ENCODE results near the gene NUF2. TPM values are rescaled to one million over a fixed set of nuclear protein-coding genes. Genes with fewer than 3 reads are reported as not detected.

The NUF2 gene
- total RNA-seq, 4 donors from 2014 or later = 2.2 to 6.1 (median 3.2) TPM

GRCh38 chr1:163298365-163298764 lies 23.4 kb upstream of the NUF2 start:
- H3K4me1 ChIP-seq = no peaks in the 10 kb centered on the region
- no peak for DNase-seq (ENCODE audit: low spot score in 2 of 2)
- H3K27ac ChIP-seq = no peak overlapping the region
- no peak for TF ChIP-seq CTCF (IDR thresholded peaks at IDR 0.05)
- TF ChIP-seq POLR2A (IDR thresholded peaks at IDR 0.05) = no peak
- TF ChIP-seq EP300 (IDR thresholded peaks at IDR 0.05) = no peak
- no peak for TF ChIP-seq POLR2AphosphoS5 (IDR thresholded peaks at IDR 0.05)
- H3K4me3 ChIP-seq = no peak overlapping the region
- H3K9me3 ChIP-seq = no peaks in the 10 kb centered on the region
- H3K27me3 ChIP-seq = no peaks in the 10 kb centered on the region
- peaks cover 14% of the 10 kb centered on the region for H3K36me3 ChIP-seq
- WGBS = 17% methylated on average over 1 of the region's 1 CpG

GRCh38 chr1:163300568-163300967 lies 21.2 kb upstream of the NUF2 start:
- no peak for TF ChIP-seq CTCF (IDR thresholded peaks at IDR 0.05)
- TF ChIP-seq POLR2AphosphoS5 (IDR thresholded peaks at IDR 0.05) = no peak
- no peak for TF ChIP-seq POLR2A (IDR thresholded peaks at IDR 0.05)
- no peak for TF ChIP-seq EP300 (IDR thresholded peaks at IDR 0.05)
- Histone ChIP-seq H3K36me3 (peaks cover 19% of the 10 kb centered on the region), H3K4me3 (no peak overlapping the region), H3K9me3 (no peaks in the 10 kb centered on the region), H3K4me1 (no peaks in the 10 kb centered on the region), H3K27me3 (no peaks in the 10 kb centered on the region), H3K27ac (no peak overlapping the region)
- 73% methylated on average over 4 of the region's 4 CpGs for whole genome bisulfite sequencing
- DNase-seq (ENCODE audit: low spot score in 2 of 2) = no peak

- no peak for DNase-seq (ENCODE audit: low spot score in 2 of 2)
- H3K36me3 ChIP-seq = peaks cover 19% of the 10 kb centered on the region
- 96% methylated on average over 5 of the region's 5 CpGs for WGBS
- H3K27me3 ChIP-seq = no peaks in the 10 kb centered on the region
- H3K9me3 ChIP-seq = no peaks in the 10 kb centered on the region
- no peaks in the 10 kb centered on the region for H3K4me1 ChIP-seq
- H3K27ac ChIP-seq = no peak overlapping the region
- H3K4me3 ChIP-seq = no peak overlapping the region
- TF ChIP-seq CTCF (IDR thresholded peaks at IDR 0.05) (no peak), POLR2AphosphoS5 (IDR thresholded peaks at IDR 0.05) (no peak), EP300 (IDR thresholded peaks at IDR 0.05) (no peak)
Measured at GRCh38 chr1:163303561-163303960, 18.2 kb upstream of the NUF2 start.

GRCh38 chr1:163305441-163305840 lies 16.3 kb upstream of the NUF2 start:
- Histone ChIP-seq H3K9me3 (no peaks in the 10 kb centered on the region), H3K36me3 (peaks cover 11% of the 10 kb centered on the region), H3K27me3 (no peaks in the 10 kb centered on the region), H3K4me3 (no peak overlapping the region), H3K4me1 (no peaks in the 10 kb centered on the region), H3K27ac (no peak overlapping the region)
- TF ChIP-seq CTCF (IDR thresholded peaks at IDR 0.05) (no peak), POLR2A (IDR thresholded peaks at IDR 0.05) (no peak), EP300 (IDR thresholded peaks at IDR 0.05) (no peak), POLR2AphosphoS5 (IDR thresholded peaks at IDR 0.05) (no peak)
- WGBS = 95% methylated on average over 1 of the region's 1 CpG
- no peak for DNase-seq (ENCODE audit: low spot score in 2 of 2)

- H3K4me1 ChIP-seq = no peaks in the 10 kb centered on the region
- no peaks in the 10 kb centered on the region for H3K9me3 ChIP-seq
- no peaks in the 10 kb centered on the region for H3K27me3 ChIP-seq
- H3K36me3 ChIP-seq = peaks cover 5% of the 10 kb centered on the region
- TF ChIP-seq POLR2A (IDR thresholded peaks at IDR 0.05) (no peak), POLR2AphosphoS5 (IDR thresholded peaks at IDR 0.05) (no peak), EP300 (IDR thresholded peaks at IDR 0.05) (no peak), CTCF (IDR thresholded peaks at IDR 0.05) (no peak)
- H3K4me3 ChIP-seq = no peak overlapping the region
- WGBS = 93% methylated on average over 5 of the region's 5 CpGs
- H3K27ac ChIP-seq = no peak overlapping the region
- no peak for DNase-seq (ENCODE audit: low spot score in 2 of 2)
Measured at GRCh38 chr1:163307479-163308171, 14.1 kb upstream of the NUF2 start.

Measured in suprapubic skin (tissue), 4 donors.